ENCODE data around the gene KCNH2.

Gene KCNH2

GRCh38 chr7:150900675-150901074 is 77.4 kb downstream of the KCNH2 start:
- TF ChIP-seq ZFX (IDR thresholded peaks at IDR 0.05; ENCODE audit: borderline replicate concordance) (no peak), CTCF (IDR thresholded peaks at IDR 0.05) (no peak)
- no peak overlapping the region for H3K27ac ChIP-seq

- TF ChIP-seq CTCF (IDR thresholded peaks at IDR 0.05) (peak; percentile 99), ZFX (IDR thresholded peaks at IDR 0.05; ENCODE audit: borderline replicate concordance) (no peak)
- no peak overlapping the region for H3K27ac ChIP-seq
Measured at GRCh38 chr7:150898475-150899011, 79.6 kb downstream of the KCNH2 start.

GRCh38 chr7:150897502-150898474 is 80.3 kb downstream of the KCNH2 start:
- H3K27ac ChIP-seq = no peak overlapping the region
- TF ChIP-seq CTCF (IDR thresholded peaks at IDR 0.05) = no peak
- no peak for TF ChIP-seq ZFX (IDR thresholded peaks at IDR 0.05; ENCODE audit: borderline replicate concordance)

GRCh38 chr7:150896562-150897209 is 81.4 kb downstream of the KCNH2 start:
- no peak for TF ChIP-seq CTCF (IDR thresholded peaks at IDR 0.05)
- TF ChIP-seq ZFX (IDR thresholded peaks at IDR 0.05; ENCODE audit: borderline replicate concordance) = no peak
- H3K27ac ChIP-seq = no peak overlapping the region

- no peak for TF ChIP-seq CTCF (IDR thresholded peaks at IDR 0.05)
- TF ChIP-seq ZFX (IDR thresholded peaks at IDR 0.05; ENCODE audit: borderline replicate concordance) = no peak
- H3K27ac ChIP-seq = no peak overlapping the region
Measured at GRCh38 chr7:150895809-150896208, 82.3 kb downstream of the KCNH2 start.
